H9 (cell line): Measurements from ENCODE around the gene FITM2. TPM values are rescaled to one million over a fixed set of nuclear protein-coding genes. Genes with fewer than 3 reads are reported as not detected.
A peak's percentile ranks its signal among the peaks of the same experiment; 100 is the strongest.

Experiments
- DNase-seq: peaks from one replicate; pipeline ENCODE4 v3.0.0-alpha.2; 2017
- H2AFZ ChIP-seq: one replicate; pipeline ENCODE4 v1.6.1; 2013; ENCODE audit warnings: mild to moderate bottlenecking, low read length, control low read depth, moderate library complexity
- H2AK5ac ChIP-seq: 2 replicates; pipeline ENCODE4 v1.6.1; 2013; ENCODE audit warnings: low read length, control low read depth, mixed read lengths; ENCODE audit not compliant: insufficient read length
- H2BK120ac ChIP-seq: one replicate; pipeline ENCODE4 v1.6.1; 2013; ENCODE audit warnings: low read depth, mild to moderate bottlenecking, low read length, control low read depth, inconsistent platforms; ENCODE audit not compliant: poor library complexity, severe bottlenecking
- H2BK12ac ChIP-seq: 2 replicates; pipeline ENCODE4 v1.6.1; 2013; ENCODE audit warnings: low read length, control low read depth, mixed read lengths, low read depth; ENCODE audit not compliant: insufficient read length
- H2BK15ac ChIP-seq: 2 replicates; pipeline ENCODE4 v1.6.1; 2013; ENCODE audit warnings: low read depth, low read length, control low read depth
- H2BK20ac ChIP-seq: one replicate; pipeline ENCODE4 v1.6.1; 2013; ENCODE audit warnings: low read depth, mild to moderate bottlenecking, low read length, control low read depth, inconsistent platforms; ENCODE audit not compliant: poor library complexity, severe bottlenecking
- H2BK5ac ChIP-seq: 2 replicates; pipeline ENCODE4 v1.6.1; 2013; ENCODE audit warnings: low read length, control low read depth, mixed read lengths; ENCODE audit not compliant: insufficient read length
- H3K14ac ChIP-seq: 2 replicates; pipeline ENCODE4 v1.6.1; 2013; ENCODE audit warnings: low read length, control low read depth; ENCODE audit not compliant: insufficient read depth
- H3K18ac ChIP-seq: 2 replicates; pipeline ENCODE4 v1.6.1; 2013; ENCODE audit warnings: low read depth, mild to moderate bottlenecking, mixed read lengths, low read length, control low read depth; ENCODE audit not compliant: insufficient read length
- H3K23ac ChIP-seq: 2 replicates; pipeline ENCODE4 v1.6.1; 2013; ENCODE audit warnings: low read length, control low read depth, mixed read lengths, low read depth; ENCODE audit not compliant: insufficient read length
- H3K23me2 ChIP-seq: 2 replicates; pipeline ENCODE4 v1.6.1; 2013; ENCODE audit warnings: low read depth, mild to moderate bottlenecking, mixed read lengths, low read length, control low read depth; ENCODE audit not compliant: insufficient read length, poor library complexity, severe bottlenecking
- H3K27ac ChIP-seq: 2 replicates; pipeline ENCODE4 v1.5.1; 2013; ENCODE audit warnings: low read length, control low read depth, mixed read lengths, low read depth; ENCODE audit not compliant: insufficient read length
- H3K27me3 ChIP-seq: 2 replicates; pipeline ENCODE4 v1.6.1; 2013; ENCODE audit warnings: low read length, control low read depth, inconsistent platforms; ENCODE audit not compliant: insufficient read depth
- H3K4ac ChIP-seq: 2 replicates; pipeline ENCODE4 v1.6.1; 2013; ENCODE audit warnings: low read depth, mild to moderate bottlenecking, control low read depth, inconsistent platforms, low read length, moderate library complexity
- H3K4me1 ChIP-seq: 2 replicates; pipeline ENCODE4 v1.6.1; 2013; ENCODE audit warnings: low read length, control low read depth, inconsistent platforms; ENCODE audit not compliant: insufficient read depth
- H3K4me2 ChIP-seq: 2 replicates; pipeline ENCODE4 v1.6.1; 2013; ENCODE audit warnings: low read length, control low read depth, mixed read lengths; ENCODE audit not compliant: insufficient read length, insufficient read depth
- H3K56ac ChIP-seq: 2 replicates; pipeline ENCODE4 v1.6.1; 2013; ENCODE audit warnings: low read depth, mild to moderate bottlenecking, mixed read lengths, low read length, control low read depth; ENCODE audit not compliant: insufficient read length
- H3K79me1 ChIP-seq: 2 replicates; pipeline ENCODE4 v1.6.1; 2013; ENCODE audit warnings: low read depth, mild to moderate bottlenecking, moderate library complexity, low read length, control low read depth, inconsistent platforms; ENCODE audit not compliant: insufficient read depth, poor library complexity, severe bottlenecking
- H3K79me2 ChIP-seq: 2 replicates; pipeline ENCODE4 v1.6.1; 2013; ENCODE audit warnings: low read length, control low read depth, inconsistent platforms; ENCODE audit not compliant: insufficient read depth
- H3K9ac ChIP-seq: 2 replicates; pipeline ENCODE4 v1.6.1; 2013; ENCODE audit warnings: low read length, control low read depth, mixed read lengths; ENCODE audit not compliant: insufficient read length; ENCODE audit errors: extremely low read depth
- H3K9me3 ChIP-seq: one replicate; pipeline ENCODE4 v1.6.1; 2013; ENCODE audit warnings: low read depth, low read length, inconsistent platforms; ENCODE audit not compliant: control insufficient read depth
- H3T11ph ChIP-seq: one replicate; pipeline ENCODE4 v1.6.1; 2013; ENCODE audit warnings: mild to moderate bottlenecking, low read length, control low read depth, inconsistent platforms
- H4K20me1 ChIP-seq: one replicate; pipeline ENCODE4 v1.6.1; 2013; ENCODE audit not compliant: control insufficient read depth, insufficient read length, insufficient read depth
- H4K5ac ChIP-seq: 2 replicates; pipeline ENCODE4 v1.6.1; 2013; ENCODE audit warnings: low read depth, mild to moderate bottlenecking, mixed read lengths, low read length, control low read depth; ENCODE audit not compliant: insufficient read length
- H4K8ac ChIP-seq: replicated peaks from 2 replicates; pipeline ENCODE4 v1.6.1; 2013; ENCODE audit warnings: low read length, control low read depth, mixed read lengths, low read depth; ENCODE audit not compliant: insufficient read length
- H4K91ac ChIP-seq: 2 replicates; pipeline ENCODE4 v1.6.1; 2013; ENCODE audit warnings: low read depth, mild to moderate bottlenecking, moderate library complexity, mixed read lengths, low read length, control low read depth; ENCODE audit not compliant: insufficient read length
- H3K27ac Mint-ChIP-seq, 3 experiments: 2 replicates in 2 of 3; 3 replicates in 1 of 3; pipeline ENCODE4 v1.8.0; 2020 to 2021; ENCODE audit warnings: mixed read lengths in 3 of 3, mild to moderate bottlenecking in 1 of 3, moderate library complexity in 1 of 3
- H3K27me3 Mint-ChIP-seq: 2 replicates; pipeline ENCODE4 v1.8.0; 2021; ENCODE audit warnings: low read depth, mild to moderate bottlenecking, moderate library complexity, mixed read lengths
- H3K36me3 Mint-ChIP-seq, 3 experiments: 2 replicates in 2 of 3; 3 replicates in 1 of 3; pipeline ENCODE4 v1.8.0; 2020 to 2021; ENCODE audit warnings: low read depth in 3 of 3, mixed read lengths in 3 of 3; ENCODE audit not compliant: insufficient read depth in 1 of 3
- H3K4me1 Mint-ChIP-seq, 2 experiments: 2 replicates each; pipeline ENCODE4 v1.8.0; 2020; ENCODE audit warnings: mixed read lengths in 2 of 2
- H3K4me3 Mint-ChIP-seq, 2 experiments: 2 replicates in 1 of 2; 3 replicates in 1 of 2; pipeline ENCODE4 v1.8.0; 2020 to 2021; ENCODE audit warnings: mild to moderate bottlenecking in 2 of 2, mixed read lengths in 2 of 2, moderate library complexity in 1 of 2
- H3K9me3 Mint-ChIP-seq, 2 experiments: 2 replicates in 1 of 2; 3 replicates in 1 of 2; pipeline ENCODE4 v1.8.0; 2020; ENCODE audit warnings: mild to moderate bottlenecking in 2 of 2, mixed read lengths in 2 of 2, moderate library complexity in 1 of 2
- WGBS: extraction: QIAGEN DNeasy Blood & Tissue Kit; methylation state at CpG from one replicate; pipeline ENCODE4 v1.1.7; 2013; ENCODE audit warnings: missing lambda C conversion rate, low lambda C conversion rate, mixed read lengths; ENCODE audit not compliant: insufficient read length; ENCODE audit errors: extremely low coverage; 5-methylcytosine and 5-hydroxymethylcytosine counted together
- total RNA-seq: library from RNA; stranded (reverse); gene quantifications from 2 replicates; pipeline ENCODE4 v1.2.1, GENCODE V29; 2021
- TF ChIP-seq, protein P1 (sequence below): fragments of 200-600 bp; sonication (generic); conservative IDR thresholded peaks from 3 replicates; pipeline ENCODE4 v1.8.0; 2021; ENCODE audit warnings: antibody characterized with exemption, mild to moderate bottlenecking

Gene FITM2
- total RNA-seq, 1 experiment from 2014 or later: 1.7 TPM

DNA sequence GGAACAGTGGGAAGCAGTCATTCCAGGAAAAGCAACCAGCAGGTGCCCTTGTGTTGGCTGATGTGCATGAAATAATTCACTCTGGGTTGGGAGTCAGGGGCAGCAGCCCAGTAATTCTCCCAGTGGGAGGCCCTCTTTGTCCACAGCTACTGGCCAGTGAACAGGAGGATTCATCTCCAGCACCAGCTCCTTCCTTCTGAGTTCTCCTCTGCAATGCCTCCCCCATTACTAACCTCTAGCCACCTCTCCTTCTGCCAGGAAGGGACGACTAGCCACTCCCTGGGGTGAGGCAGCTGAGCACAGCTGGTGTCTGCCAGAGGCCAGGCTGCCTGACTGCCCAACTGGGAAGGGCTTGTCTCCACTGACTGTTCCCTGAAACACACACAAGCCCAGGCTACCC is 13.3 kb upstream of the FITM2 start:
- Histone ChIP-seq H4K91ac (no peak overlapping the region), H2AK5ac (no peak overlapping the region), H3K9ac (no peak overlapping the region), H3K18ac (no peak overlapping the region), H3K79me1 (no peaks in the 10 kb centered on the region), H3K23ac (no peak overlapping the region), H3K27me3 (no peaks in the 10 kb centered on the region), H3K4me1 (no peaks in the 10 kb centered on the region; the same call in 1 of the 2 replicates), H3K4ac (no peak overlapping the region), H3T11ph (no peak overlapping the region), H2BK15ac (no peak overlapping the region), H2BK20ac (no peak overlapping the region), H4K5ac (no peak overlapping the region), H2BK120ac (no peak overlapping the region), H4K8ac (no peak overlapping the region), H2AFZ (no peak overlapping the region), H3K9me3 (no peaks in the 10 kb centered on the region), H3K14ac (no peak overlapping the region), H3K79me2 (no peaks in the 10 kb centered on the region), H3K56ac (no peak overlapping the region), H2BK12ac (no peak overlapping the region), H3K27ac (no peak overlapping the region), H3K23me2 (no peaks in the 10 kb centered on the region), H4K20me1 (no peaks in the 10 kb centered on the region), H3K4me2 (no peak overlapping the region), H2BK5ac (no peak overlapping the region)
- WGBS: no CpG with 5 or more reads among the region's 1 CpG
- Mint-ChIP-seq H3K27me3 (peaks cover 2% of the 10 kb centered on the region), H3K9me3 (peaks cover 2 to 3% of the 10 kb centered on the region in 2 experiments; a peak in 4 of 5 replicates), H3K4me1 (peaks cover 11 to 12% of the 10 kb centered on the region in 2 experiments), H3K36me3 (peaks cover 0 to 2% (median 0%) of the 10 kb centered on the region in 3 experiments; a peak in 1 of 7 replicates), H3K4me3 (no peak overlapping the region), H3K27ac (peak overlapping the region; percentile 40 to 66 (median 64); a peak in 5 of 7 replicates)
- DNase-seq: no peak
- TF ChIP-seq, protein P1, sequence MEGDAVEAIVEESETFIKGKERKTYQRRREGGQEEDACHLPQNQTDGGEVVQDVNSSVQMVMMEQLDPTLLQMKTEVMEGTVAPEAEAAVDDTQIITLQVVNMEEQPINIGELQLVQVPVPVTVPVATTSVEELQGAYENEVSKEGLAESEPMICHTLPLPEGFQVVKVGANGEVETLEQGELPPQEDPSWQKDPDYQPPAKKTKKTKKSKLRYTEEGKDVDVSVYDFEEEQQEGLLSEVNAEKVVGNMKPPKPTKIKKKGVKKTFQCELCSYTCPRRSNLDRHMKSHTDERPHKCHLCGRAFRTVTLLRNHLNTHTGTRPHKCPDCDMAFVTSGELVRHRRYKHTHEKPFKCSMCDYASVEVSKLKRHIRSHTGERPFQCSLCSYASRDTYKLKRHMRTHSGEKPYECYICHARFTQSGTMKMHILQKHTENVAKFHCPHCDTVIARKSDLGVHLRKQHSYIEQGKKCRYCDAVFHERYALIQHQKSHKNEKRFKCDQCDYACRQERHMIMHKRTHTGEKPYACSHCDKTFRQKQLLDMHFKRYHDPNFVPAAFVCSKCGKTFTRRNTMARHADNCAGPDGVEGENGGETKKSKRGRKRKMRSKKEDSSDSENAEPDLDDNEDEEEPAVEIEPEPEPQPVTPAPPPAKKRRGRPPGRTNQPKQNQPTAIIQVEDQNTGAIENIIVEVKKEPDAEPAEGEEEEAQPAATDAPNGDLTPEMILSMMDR: no peak
